ENCODE measurements around the gene HLA-DMB. TPM values are rescaled to one million over a fixed set of nuclear protein-coding genes. Genes with fewer than 3 reads are reported as not detected.
A peak's percentile ranks its signal among the peaks of the same experiment; 100 is the strongest.
"Not testable (repeated sequence)": the region's sequence is repeated elsewhere in the genome, so short reads cannot be mapped to it uniquely, and the experiment has no call there.

The HLA-DMB gene
- total RNA-seq, 2 donors from 2014 or later, result 7.3 to 15.2 TPM

- no peaks in the 10 kb centered on the region for H3K27me3 ChIP-seq (replicated peaks; ENCODE audit: insufficient read depth)
- H3K27ac ChIP-seq, result no peak overlapping the region
- H3K4me1 ChIP-seq (replicated peaks), result no peaks in the 10 kb centered on the region
- intact Hi-C loops (cut with DNase I), result no loop called here
- no peak for DNase-seq (ENCODE audit: low spot score)
- no peaks in the 10 kb centered on the region for H3K36me3 ChIP-seq
- TF ChIP-seq CTCF (IDR thresholded peaks at IDR 0.05), result no peak
- no peak for TF ChIP-seq POLR2AphosphoS5 (IDR thresholded peaks at IDR 0.05)
- no peak for TF ChIP-seq POLR2A (IDR thresholded peaks at IDR 0.05)
- no peaks in the 10 kb centered on the region for H3K9me3 ChIP-seq
- no peak overlapping the region for H3K4me3 ChIP-seq
Measured at GRCh38 chr6:32945953-32946352, 5.1 kb upstream of the HLA-DMB start.

- no peaks in the 10 kb centered on the region for H3K4me1 ChIP-seq (replicated peaks)
- WGBS, result 78% methylated on average over 9 of the region's 9 CpGs
- intact Hi-C loops (cut with DNase I), result no loop called here
- no peaks in the 10 kb centered on the region for H3K9me3 ChIP-seq
- no peak for DNase-seq (ENCODE audit: low spot score)
- H3K36me3 ChIP-seq, result no peaks in the 10 kb centered on the region
- H3K27ac ChIP-seq, result no peak overlapping the region
- no peaks in the 10 kb centered on the region for H3K27me3 ChIP-seq (replicated peaks; ENCODE audit: insufficient read depth)
- no peak overlapping the region for H3K4me3 ChIP-seq
- no peak for TF ChIP-seq POLR2A (IDR thresholded peaks at IDR 0.05)
- TF ChIP-seq CTCF (IDR thresholded peaks at IDR 0.05), result no peak
- no peak for TF ChIP-seq POLR2AphosphoS5 (IDR thresholded peaks at IDR 0.05)
Measured at GRCh38 chr6:32945108-32945760, 4.4 kb upstream of the HLA-DMB start.

GRCh38 chr6:32943864-32944649 is 3.2 kb upstream of the HLA-DMB start:
- H3K27me3 ChIP-seq (replicated peaks; ENCODE audit: insufficient read depth), result no peaks in the 10 kb centered on the region
- TF ChIP-seq CTCF (IDR thresholded peaks at IDR 0.05) (no peak), POLR2A (IDR thresholded peaks at IDR 0.05) (no peak), POLR2AphosphoS5 (IDR thresholded peaks at IDR 0.05) (no peak)
- DNase-seq (ENCODE audit: low spot score), result no peak
- no peaks in the 10 kb centered on the region for H3K36me3 ChIP-seq
- intact Hi-C loops (cut with DNase I), result no loop called here
- H3K4me3 ChIP-seq, result no peak overlapping the region
- no peaks in the 10 kb centered on the region for H3K9me3 ChIP-seq
- H3K4me1 ChIP-seq (replicated peaks), result no peaks in the 10 kb centered on the region
- H3K27ac ChIP-seq, result no peak overlapping the region
- WGBS, result 69% methylated on average over 4 of the region's 4 CpGs

- H3K27ac ChIP-seq; H3K4me1 ChIP-seq (replicated peaks); H3K9me3 ChIP-seq; H3K27me3 ChIP-seq (replicated peaks; ENCODE audit: insufficient read depth); H3K4me3 ChIP-seq; intact Hi-C loops (cut with DNase I); H3K36me3 ChIP-seq; DNase-seq (ENCODE audit: low spot score): not testable (repeated sequence)
- 87% methylated on average over 9 of the region's 9 CpGs for WGBS
Measured at GRCh38 chr6:32942555-32943123, 1.8 kb upstream of the HLA-DMB start.

GRCh38 chr6:32941214-32941768 is 463 bp upstream of the HLA-DMB start:
- no peak for DNase-seq (ENCODE audit: low spot score)
- Histone ChIP-seq H3K36me3 (no peaks in the 10 kb centered on the region), H3K9me3 (no peaks in the 10 kb centered on the region), H3K27ac (peak overlapping the region; percentile 29 to 45), H3K27me3 (replicated peaks; ENCODE audit: insufficient read depth) (no peaks in the 10 kb centered on the region), H3K4me3 (no peak overlapping the region), H3K4me1 (replicated peaks) (no peaks in the 10 kb centered on the region)
- intact Hi-C loops (cut with DNase I), result no loop called here
- TF ChIP-seq POLR2AphosphoS5 (IDR thresholded peaks at IDR 0.05) (no peak), CTCF (IDR thresholded peaks at IDR 0.05) (no peak), POLR2A (IDR thresholded peaks at IDR 0.05) (no peak)
- 63% methylated on average over 7 of the region's 7 CpGs for WGBS
